ENCODE results near the gene CXXC5. TPM values are rescaled to one million over a fixed set of nuclear protein-coding genes. Genes with fewer than 3 reads are reported as not detected.
A peak's percentile ranks its signal among the peaks of the same experiment; 100 is the strongest.

Gene CXXC5
- total RNA-seq, 1 donor from 2014 or later: 1.3 TPM

DNA sequence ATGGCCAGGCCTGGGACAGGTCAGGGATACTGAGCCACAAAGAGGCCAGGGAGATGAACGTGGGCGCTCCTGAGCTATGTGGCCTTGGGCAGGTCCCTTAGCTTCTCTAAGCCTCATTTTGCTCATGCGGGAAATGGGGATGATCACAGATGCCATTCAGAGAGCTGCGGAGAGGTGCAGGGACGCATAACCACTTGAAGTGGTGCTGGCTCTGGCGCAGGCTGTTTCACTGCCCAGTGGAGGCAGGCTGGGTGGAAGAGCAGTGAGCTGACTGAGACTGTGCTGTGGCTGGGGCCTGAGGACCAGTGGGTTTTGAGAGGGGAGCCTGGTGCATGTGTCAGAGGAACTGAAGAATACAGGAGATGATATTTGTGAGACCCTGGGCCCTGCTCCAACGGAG, 18.4 kb downstream of the CXXC5 start:
- Mint-ChIP-seq H3K4me3 (ENCODE audit: low read depth) (no peak overlapping the region), H3K27me3 (ENCODE audit: low read depth) (peaks cover 5% of the 10 kb centered on the region)
- intact Hi-C loops (cut with micrococcal nuclease): no loop called here

DNA sequence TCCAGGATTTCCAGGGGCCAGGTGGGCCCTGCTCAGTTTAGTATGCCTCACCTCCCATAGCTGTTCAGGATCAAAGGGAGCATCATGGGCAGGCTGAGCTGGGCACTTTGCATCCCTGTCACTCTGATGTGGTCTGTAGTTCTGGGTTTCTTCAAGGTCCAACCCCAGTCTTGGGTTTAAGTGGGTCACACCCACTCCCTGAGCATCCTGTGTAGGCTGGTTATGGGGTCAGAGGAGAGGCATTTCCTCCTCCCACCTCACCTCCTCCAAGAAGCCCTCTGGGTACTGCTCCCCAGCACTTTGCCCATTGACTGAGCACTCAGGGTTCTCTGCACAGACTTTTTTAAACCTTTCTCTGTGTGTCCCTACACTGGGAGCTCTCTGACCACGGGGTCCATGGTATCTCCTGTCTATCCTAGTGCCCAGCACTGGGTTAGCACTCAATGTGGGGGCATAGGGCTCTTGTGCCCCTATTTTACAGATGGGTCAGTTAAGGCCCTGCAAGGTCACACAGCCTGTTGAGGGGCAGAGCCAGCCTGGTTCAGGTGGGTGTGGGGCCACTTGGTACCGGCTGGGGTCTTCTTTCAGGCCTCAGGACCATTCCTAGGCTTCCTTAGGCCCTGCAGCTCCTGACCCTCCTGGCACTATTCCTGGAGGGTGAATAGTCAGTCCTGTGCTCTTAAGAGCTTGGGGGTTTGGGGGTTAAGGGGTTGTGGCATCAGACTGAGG, 19.0 kb downstream of the CXXC5 start:
- H3K27me3 Mint-ChIP-seq (ENCODE audit: low read depth): peaks cover 5% of the 10 kb centered on the region
- peaks cover 26% of the 10 kb centered on the region for H3K4me1 Mint-ChIP-seq (ENCODE audit: low read depth)
- no peak overlapping the region for H3K4me3 Mint-ChIP-seq (ENCODE audit: low read depth)
- no peaks in the 10 kb centered on the region for H3K9me3 Mint-ChIP-seq
- no peak for DNase-seq (ENCODE audit: low spot score)
- intact Hi-C loops (cut with micrococcal nuclease): no loop called here
- H3K27ac Mint-ChIP-seq: no peak overlapping the region
- no peaks in the 10 kb centered on the region for H3K36me3 Mint-ChIP-seq (ENCODE audit: low read depth)

More for the DNA sequence above, 18.4 kb downstream of the CXXC5 start:
- H3K4me1 Mint-ChIP-seq (ENCODE audit: low read depth): peaks cover 26% of the 10 kb centered on the region
- DNase-seq (ENCODE audit: low spot score): no peak
- H3K9me3 Mint-ChIP-seq: no peaks in the 10 kb centered on the region
- no peaks in the 10 kb centered on the region for H3K36me3 Mint-ChIP-seq (ENCODE audit: low read depth)
- H3K27ac Mint-ChIP-seq: no peak overlapping the region

GRCh38 chr5:139667730-139668063, 19.5 kb downstream of the CXXC5 start:
- no peak for DNase-seq (ENCODE audit: low spot score)
- H3K27me3 Mint-ChIP-seq (ENCODE audit: low read depth): peaks cover 5% of the 10 kb centered on the region
- no peaks in the 10 kb centered on the region for H3K9me3 Mint-ChIP-seq
- peak overlapping the region; percentile 40 for H3K4me3 Mint-ChIP-seq (ENCODE audit: low read depth)
- H3K36me3 Mint-ChIP-seq (ENCODE audit: low read depth): no peaks in the 10 kb centered on the region
- no peak overlapping the region for H3K27ac Mint-ChIP-seq
- peaks cover 26% of the 10 kb centered on the region for H3K4me1 Mint-ChIP-seq (ENCODE audit: low read depth)
- intact Hi-C loops (cut with micrococcal nuclease): loop anchor here (2.0 kb wide), 1 partner anchor 15 kb away; no protein-coding TSS in a partner anchor

GRCh38 chr5:139668064-139668880, 20.1 kb downstream of the CXXC5 start:
- Mint-ChIP-seq H3K9me3 (no peaks in the 10 kb centered on the region), H3K27ac (no peak overlapping the region), H3K4me1 (ENCODE audit: low read depth) (peaks cover 26% of the 10 kb centered on the region), H3K4me3 (ENCODE audit: low read depth) (peak overlapping the region; percentile 40), H3K27me3 (ENCODE audit: low read depth) (peaks cover 5% of the 10 kb centered on the region), H3K36me3 (ENCODE audit: low read depth) (no peaks in the 10 kb centered on the region)
- intact Hi-C loops (cut with micrococcal nuclease): loop anchor here (2.0 kb wide), 1 partner anchor 15 kb away; no protein-coding TSS in a partner anchor
- DNase-seq (ENCODE audit: low spot score): peak; percentile 24

DNA sequence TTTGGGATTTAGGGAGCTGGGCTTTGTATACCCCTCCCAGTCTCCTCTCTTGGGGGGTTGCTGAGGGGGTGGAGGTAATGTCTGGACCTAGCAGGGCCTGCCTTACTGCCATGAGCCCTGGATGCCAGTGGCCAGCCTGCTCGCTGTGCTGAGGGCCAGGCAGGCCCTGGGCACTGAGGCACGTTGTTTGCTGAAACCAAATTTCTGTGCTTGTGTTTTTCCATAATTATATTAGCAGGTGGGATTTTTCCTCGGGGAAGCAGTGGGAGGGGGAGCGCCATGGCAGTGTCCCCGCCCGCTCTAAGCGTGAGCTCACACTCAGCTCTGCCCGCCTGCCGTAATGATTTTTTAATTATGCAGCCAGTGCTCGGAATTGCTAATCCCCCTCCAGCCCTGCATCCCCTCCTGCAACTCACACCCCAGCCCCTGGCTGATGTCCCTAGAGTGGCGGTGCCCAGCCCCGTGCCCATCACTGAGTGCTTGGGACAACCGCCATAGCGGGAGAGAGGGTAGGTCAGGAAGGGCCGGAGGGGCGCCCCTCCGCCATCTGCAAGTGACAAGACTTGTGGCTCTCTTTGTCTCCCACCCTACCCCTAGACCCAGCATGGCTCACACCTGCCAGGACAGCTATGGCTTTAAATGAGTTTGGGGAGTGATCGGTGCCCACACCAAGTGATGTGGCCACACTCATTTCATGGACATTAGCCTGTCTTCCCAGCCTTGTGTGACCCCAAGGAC, 20.9 kb downstream of the CXXC5 start:
- intact Hi-C loops (cut with micrococcal nuclease): loop anchor here (2.0 kb wide), 1 partner anchor 16 kb away; no protein-coding TSS in a partner anchor
- DNase-seq (ENCODE audit: low spot score): no peak
- H3K4me1 Mint-ChIP-seq (ENCODE audit: low read depth): peaks cover 24% of the 10 kb centered on the region
- no peaks in the 10 kb centered on the region for H3K9me3 Mint-ChIP-seq
- no peaks in the 10 kb centered on the region for H3K36me3 Mint-ChIP-seq (ENCODE audit: low read depth)
- H3K4me3 Mint-ChIP-seq (ENCODE audit: low read depth): peak overlapping the region; percentile 17
- H3K27me3 Mint-ChIP-seq (ENCODE audit: low read depth): peaks cover 5% of the 10 kb centered on the region
- no peak overlapping the region for H3K27ac Mint-ChIP-seq

- no peak for DNase-seq (ENCODE audit: low spot score)
- no peaks in the 10 kb centered on the region for H3K36me3 Mint-ChIP-seq (ENCODE audit: low read depth)
- peaks cover 21% of the 10 kb centered on the region for H3K4me1 Mint-ChIP-seq (ENCODE audit: low read depth)
- H3K9me3 Mint-ChIP-seq: no peaks in the 10 kb centered on the region
- no peak overlapping the region for H3K27ac Mint-ChIP-seq
- intact Hi-C loops (cut with micrococcal nuclease): loop anchor here (2.0 kb wide), 1 partner anchor 17 kb away; no protein-coding TSS in a partner anchor
- peaks cover 5% of the 10 kb centered on the region for H3K27me3 Mint-ChIP-seq (ENCODE audit: low read depth)
- H3K4me3 Mint-ChIP-seq (ENCODE audit: low read depth): peak overlapping the region; percentile 17
These were observed 21.7 kb downstream of the CXXC5 start for GRCh38 chr5:139669662-139670368.

DNA sequence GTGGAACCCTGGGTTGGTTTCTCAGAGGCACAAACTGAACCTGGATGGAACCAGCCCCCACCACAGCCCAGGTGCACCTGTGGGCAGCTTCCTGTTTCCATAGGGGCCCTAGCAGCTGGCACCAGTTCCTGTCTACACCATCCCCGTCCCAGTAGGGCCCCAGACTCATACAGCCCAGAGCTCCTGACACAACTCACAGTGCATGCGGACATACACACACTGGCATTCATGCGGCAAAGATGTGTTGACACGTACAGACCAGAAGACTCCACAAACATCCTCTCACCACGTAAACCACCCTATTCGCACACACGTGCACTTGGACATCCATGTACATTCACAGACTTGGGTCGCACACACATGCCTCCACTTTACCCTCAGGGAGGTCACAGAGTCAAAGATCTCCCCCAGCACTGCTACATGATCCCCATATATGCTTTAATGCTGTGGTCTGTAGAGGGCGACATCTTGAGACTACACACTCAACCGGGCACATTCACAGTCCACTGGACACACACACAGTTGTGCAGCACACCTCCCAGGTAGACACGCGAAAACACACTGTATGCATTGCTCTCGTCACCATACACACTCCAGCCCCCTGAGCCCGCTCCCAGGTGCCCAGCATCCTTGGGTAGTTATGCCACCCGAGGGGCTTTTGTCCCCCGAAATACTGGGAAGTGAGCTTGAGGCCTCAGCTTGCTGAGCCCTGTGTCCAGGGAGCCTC, 22.4 kb downstream of the CXXC5 start:
- Mint-ChIP-seq H3K27me3 (ENCODE audit: low read depth) (peaks cover 5% of the 10 kb centered on the region), H3K4me1 (ENCODE audit: low read depth) (peaks cover 21% of the 10 kb centered on the region), H3K9me3 (no peaks in the 10 kb centered on the region), H3K36me3 (ENCODE audit: low read depth) (no peaks in the 10 kb centered on the region), H3K27ac (peak overlapping the region; percentile 65), H3K4me3 (ENCODE audit: low read depth) (no peak overlapping the region)
- intact Hi-C loops (cut with micrococcal nuclease): no loop called here
- DNase-seq (ENCODE audit: low spot score): no peak

- no peak overlapping the region for H3K4me3 Mint-ChIP-seq (ENCODE audit: low read depth)
- intact Hi-C loops (cut with micrococcal nuclease): no loop called here
These were observed 23.1 kb downstream of the CXXC5 start for GRCh38 chr5:139671096-139671841.

GRCh38 chr5:139675213-139675612, 27.1 kb downstream of the CXXC5 start:
- H3K9me3 Mint-ChIP-seq: no peaks in the 10 kb centered on the region
- peaks cover 5% of the 10 kb centered on the region for H3K4me1 Mint-ChIP-seq (ENCODE audit: low read depth)
- no peaks in the 10 kb centered on the region for H3K36me3 Mint-ChIP-seq (ENCODE audit: low read depth)
- peaks cover 2% of the 10 kb centered on the region for H3K27me3 Mint-ChIP-seq (ENCODE audit: low read depth)
- H3K27ac Mint-ChIP-seq: no peak overlapping the region
- DNase-seq (ENCODE audit: low spot score): no peak
- no peak overlapping the region for H3K4me3 Mint-ChIP-seq (ENCODE audit: low read depth)
- intact Hi-C loops (cut with micrococcal nuclease): no loop called here

More at GRCh38 chr5:139671096-139671841, 23.1 kb downstream of the CXXC5 start:
- peaks cover 21% of the 10 kb centered on the region for H3K4me1 Mint-ChIP-seq (ENCODE audit: low read depth)
- H3K9me3 Mint-ChIP-seq: no peaks in the 10 kb centered on the region
- H3K36me3 Mint-ChIP-seq (ENCODE audit: low read depth): no peaks in the 10 kb centered on the region
- peaks cover 5% of the 10 kb centered on the region for H3K27me3 Mint-ChIP-seq (ENCODE audit: low read depth)
- no peak overlapping the region for H3K27ac Mint-ChIP-seq
- DNase-seq (ENCODE audit: low spot score): no peak

DNA sequence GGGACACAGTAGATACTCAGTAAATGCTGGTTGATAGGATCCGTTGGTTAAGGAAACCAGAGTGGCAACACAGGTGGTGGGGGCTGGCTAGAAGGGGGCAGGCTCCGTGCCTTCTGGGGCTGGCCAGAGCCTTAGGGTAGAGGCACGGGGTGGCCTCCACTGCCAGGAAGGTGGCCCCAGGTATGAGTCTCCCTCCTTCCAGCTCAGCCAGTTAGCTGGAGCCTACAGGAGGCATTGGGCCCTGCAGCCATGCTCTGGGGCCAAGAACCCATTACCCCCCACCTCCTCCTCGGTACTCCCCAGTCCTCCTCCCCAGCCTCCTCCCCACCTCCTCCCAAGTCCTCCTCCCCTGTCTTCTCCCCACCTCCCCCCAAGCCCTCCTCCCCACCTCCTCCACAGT, 27.7 kb downstream of the CXXC5 start:
- no peaks in the 10 kb centered on the region for H3K36me3 Mint-ChIP-seq (ENCODE audit: low read depth)
- no peak overlapping the region for H3K27ac Mint-ChIP-seq
- H3K4me1 Mint-ChIP-seq (ENCODE audit: low read depth): no peaks in the 10 kb centered on the region
- intact Hi-C loops (cut with micrococcal nuclease): no loop called here
- no peak for DNase-seq (ENCODE audit: low spot score)
- no peaks in the 10 kb centered on the region for H3K27me3 Mint-ChIP-seq (ENCODE audit: low read depth)
- no peaks in the 10 kb centered on the region for H3K9me3 Mint-ChIP-seq
- no peak overlapping the region for H3K4me3 Mint-ChIP-seq (ENCODE audit: low read depth)

DNA sequence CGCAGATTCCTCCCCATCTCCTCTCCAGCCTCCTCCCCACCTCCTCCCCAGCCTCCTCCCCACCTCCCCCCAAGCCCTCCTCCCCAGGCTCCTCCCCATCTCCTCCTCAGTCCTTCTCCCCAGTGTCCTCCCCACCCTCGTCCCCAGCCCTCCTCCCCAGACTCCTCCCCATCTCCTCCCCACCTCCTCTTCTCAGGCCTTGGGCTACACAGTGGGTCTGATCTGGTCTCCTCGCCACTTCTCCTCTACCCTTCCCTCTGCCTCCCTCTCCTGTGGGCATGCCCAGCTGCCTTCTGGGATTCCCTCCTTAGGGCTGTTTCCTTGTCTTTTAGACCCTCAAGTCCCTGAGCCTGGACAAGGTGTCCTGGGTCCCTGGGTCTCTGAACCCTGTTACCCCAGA, 28.3 kb downstream of the CXXC5 start:
- no peak for DNase-seq (ENCODE audit: low spot score)
- Mint-ChIP-seq H3K27ac (no peak overlapping the region), H3K9me3 (no peaks in the 10 kb centered on the region), H3K4me3 (ENCODE audit: low read depth) (no peak overlapping the region), H3K27me3 (ENCODE audit: low read depth) (no peaks in the 10 kb centered on the region), H3K36me3 (ENCODE audit: low read depth) (no peaks in the 10 kb centered on the region), H3K4me1 (ENCODE audit: low read depth) (no peaks in the 10 kb centered on the region)
- intact Hi-C loops (cut with micrococcal nuclease): no loop called here
